Astrocyte (in vitro differentiated cells and primary cell): ENCODE results near the gene PKD1L1. TPM values are rescaled to one million over a fixed set of nuclear protein-coding genes. Genes with fewer than 3 reads are reported as not detected.

Experiments
- DNase-seq: peaks from one replicate; pipeline ENCODE4 v3.0.0-alpha.2; 2010; ENCODE audit warnings: low read depth
- FAIRE-seq: peaks from 2 replicates; lab custom pipeline; 2011; peaks lifted over from hg19 to GRCh38; lab: Jason Lieb, UNC
- H2AFZ ChIP-seq: 2 replicates; pipeline ENCODE4 v1.6.0; 2012; ENCODE audit warnings: low read depth, low read length, inconsistent platforms
- H3K27ac ChIP-seq: 2 replicates; pipeline ENCODE4 v1.5.1; 2011; ENCODE audit warnings: low read depth, low read length, inconsistent platforms
- H3K27me3 ChIP-seq: 2 replicates; pipeline ENCODE4 v1.6.0; 2011; ENCODE audit warnings: low read length, inconsistent platforms; ENCODE audit not compliant: insufficient read depth
- H3K36me3 ChIP-seq: 2 replicates; pipeline ENCODE4 v1.5.1; 2011; ENCODE audit warnings: low read length, inconsistent platforms; ENCODE audit not compliant: insufficient read depth
- H3K4me1 ChIP-seq: 2 replicates; pipeline ENCODE4 v1.5.1; 2011; ENCODE audit warnings: low read length, inconsistent platforms; ENCODE audit not compliant: insufficient read depth
- H3K4me2 ChIP-seq: 2 replicates; pipeline ENCODE4 v1.6.0; 2012; ENCODE audit warnings: low read length, inconsistent platforms
- H3K4me3 ChIP-seq: 2 replicates; pipeline ENCODE4 v1.5.1; 2011; ENCODE audit warnings: low read depth, mild to moderate bottlenecking, low read length, inconsistent platforms; ENCODE audit not compliant: insufficient read depth
- H3K79me2 ChIP-seq: 2 replicates; pipeline ENCODE4 v1.6.0; 2012; ENCODE audit warnings: mild to moderate bottlenecking, low read length, inconsistent platforms; ENCODE audit not compliant: insufficient read depth
- H3K9ac ChIP-seq: 2 replicates; pipeline ENCODE4 v1.6.0; 2012; ENCODE audit warnings: mild to moderate bottlenecking, low read length, inconsistent platforms
- H3K9me3 ChIP-seq: 2 replicates; pipeline ENCODE4 v1.5.1; 2012; ENCODE audit warnings: low read depth, mild to moderate bottlenecking, low read length, inconsistent platforms; ENCODE audit not compliant: insufficient read depth
- H4K20me1 ChIP-seq: 2 replicates; pipeline ENCODE4 v1.6.0; 2012; ENCODE audit warnings: low read length, inconsistent platforms; ENCODE audit not compliant: insufficient read depth
- H3K27ac Mint-ChIP-seq: one replicate; pipeline ENCODE4 v1.8.0; 2021; ENCODE audit warnings: mild to moderate bottlenecking, mixed read lengths; ENCODE audit not compliant: unreplicated experiment
- H3K27me3 Mint-ChIP-seq: one replicate; pipeline ENCODE4 v1.8.0; 2021; ENCODE audit warnings: low read depth, mixed read lengths; ENCODE audit not compliant: unreplicated experiment
- H3K36me3 Mint-ChIP-seq: one replicate; pipeline ENCODE4 v1.8.0; 2021; ENCODE audit warnings: low read depth, mixed read lengths; ENCODE audit not compliant: unreplicated experiment
- H3K4me1 Mint-ChIP-seq: one replicate; pipeline ENCODE4 v1.8.0; 2021; ENCODE audit warnings: low read depth, mixed read lengths; ENCODE audit not compliant: unreplicated experiment
- H3K4me3 Mint-ChIP-seq: one replicate; pipeline ENCODE4 v1.8.0; 2021; ENCODE audit warnings: mild to moderate bottlenecking, moderate library complexity, mixed read lengths; ENCODE audit not compliant: unreplicated experiment
- H3K9me3 Mint-ChIP-seq: one replicate; pipeline ENCODE4 v1.8.0; 2021; ENCODE audit warnings: mild to moderate bottlenecking, mixed read lengths; ENCODE audit not compliant: unreplicated experiment
- EZH2 ChIP-seq: IDR thresholded peaks from 2 replicates; pipeline ENCODE4 v1.6.1; 2012; ENCODE audit warnings: mild to moderate bottlenecking, low read length, inconsistent platforms; ENCODE audit not compliant: insufficient read depth
- total RNA-seq: library from RNA; stranded (reverse); gene quantifications from 2 replicates; pipeline ENCODE4 v1.2.1, GENCODE V29; 2021
- TF ChIP-seq, protein P1 (sequence below): IDR thresholded peaks from 2 replicates; pipeline ENCODE4 v1.5.1; 2011; ENCODE audit warnings: low read depth, mild to moderate bottlenecking, inconsistent platforms, low read length, moderate library complexity; ENCODE audit not compliant: insufficient read depth

The PKD1L1 gene
- total RNA-seq, 1 donor from 2014 or later, result 0.39 TPM

DNA sequence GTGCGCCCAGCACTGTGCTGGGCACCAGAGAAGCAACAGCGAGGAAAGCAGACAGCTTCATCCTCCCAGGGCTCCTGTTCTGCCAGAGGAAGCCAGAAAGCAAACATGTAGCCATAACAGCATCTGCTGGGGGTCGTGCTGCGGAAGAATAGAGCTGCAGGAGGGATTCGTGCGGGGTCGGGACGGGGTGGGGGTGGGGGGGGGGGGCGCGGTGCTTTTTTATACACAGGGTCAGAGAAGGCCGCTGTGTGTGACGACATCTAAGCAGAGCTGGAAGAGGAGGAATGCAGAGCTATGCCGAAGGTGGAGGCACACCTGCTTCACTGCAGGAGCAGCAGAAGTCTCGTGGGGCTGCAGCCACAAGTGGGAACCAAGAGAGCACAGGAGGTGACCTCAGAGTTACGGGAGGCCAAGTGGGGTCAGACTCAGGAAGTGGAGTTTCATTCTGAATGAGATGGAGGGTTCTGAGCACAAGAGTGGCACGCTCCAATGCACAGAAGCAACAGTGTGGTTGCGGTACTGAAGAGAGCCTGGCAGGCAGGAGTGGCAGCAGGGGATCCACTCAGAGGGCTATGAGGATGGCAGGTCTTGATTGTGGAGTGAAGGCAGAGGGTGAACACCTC is 11.1 kb downstream of the PKD1L1 start:
- no peaks in the 10 kb centered on the region for H3K9me3 Mint-ChIP-seq
- Histone ChIP-seq H3K9ac (no peak overlapping the region), H3K36me3 (no peaks in the 10 kb centered on the region), H3K27ac (no peak overlapping the region), H3K9me3 (no peaks in the 10 kb centered on the region), H3K4me2 (no peak overlapping the region), H3K4me1 (peaks cover 20% of the 10 kb centered on the region), H4K20me1 (no peaks in the 10 kb centered on the region), H2AFZ (no peak overlapping the region), H3K27me3 (no peaks in the 10 kb centered on the region), H3K79me2 (no peaks in the 10 kb centered on the region), H3K4me3 (no peak overlapping the region)
- peaks cover 32% of the 10 kb centered on the region for H3K4me1 Mint-ChIP-seq
- no peaks in the 10 kb centered on the region for H3K27me3 Mint-ChIP-seq
- TF ChIP-seq, protein P1, sequence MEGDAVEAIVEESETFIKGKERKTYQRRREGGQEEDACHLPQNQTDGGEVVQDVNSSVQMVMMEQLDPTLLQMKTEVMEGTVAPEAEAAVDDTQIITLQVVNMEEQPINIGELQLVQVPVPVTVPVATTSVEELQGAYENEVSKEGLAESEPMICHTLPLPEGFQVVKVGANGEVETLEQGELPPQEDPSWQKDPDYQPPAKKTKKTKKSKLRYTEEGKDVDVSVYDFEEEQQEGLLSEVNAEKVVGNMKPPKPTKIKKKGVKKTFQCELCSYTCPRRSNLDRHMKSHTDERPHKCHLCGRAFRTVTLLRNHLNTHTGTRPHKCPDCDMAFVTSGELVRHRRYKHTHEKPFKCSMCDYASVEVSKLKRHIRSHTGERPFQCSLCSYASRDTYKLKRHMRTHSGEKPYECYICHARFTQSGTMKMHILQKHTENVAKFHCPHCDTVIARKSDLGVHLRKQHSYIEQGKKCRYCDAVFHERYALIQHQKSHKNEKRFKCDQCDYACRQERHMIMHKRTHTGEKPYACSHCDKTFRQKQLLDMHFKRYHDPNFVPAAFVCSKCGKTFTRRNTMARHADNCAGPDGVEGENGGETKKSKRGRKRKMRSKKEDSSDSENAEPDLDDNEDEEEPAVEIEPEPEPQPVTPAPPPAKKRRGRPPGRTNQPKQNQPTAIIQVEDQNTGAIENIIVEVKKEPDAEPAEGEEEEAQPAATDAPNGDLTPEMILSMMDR, result no peak
- no peak for TF ChIP-seq EZH2
- no peak overlapping the region for H3K4me3 Mint-ChIP-seq
- FAIRE-seq, result no peak
- DNase-seq, result no peak
- peaks cover 2% of the 10 kb centered on the region for H3K36me3 Mint-ChIP-seq
- H3K27ac Mint-ChIP-seq, result no peak overlapping the region

DNA sequence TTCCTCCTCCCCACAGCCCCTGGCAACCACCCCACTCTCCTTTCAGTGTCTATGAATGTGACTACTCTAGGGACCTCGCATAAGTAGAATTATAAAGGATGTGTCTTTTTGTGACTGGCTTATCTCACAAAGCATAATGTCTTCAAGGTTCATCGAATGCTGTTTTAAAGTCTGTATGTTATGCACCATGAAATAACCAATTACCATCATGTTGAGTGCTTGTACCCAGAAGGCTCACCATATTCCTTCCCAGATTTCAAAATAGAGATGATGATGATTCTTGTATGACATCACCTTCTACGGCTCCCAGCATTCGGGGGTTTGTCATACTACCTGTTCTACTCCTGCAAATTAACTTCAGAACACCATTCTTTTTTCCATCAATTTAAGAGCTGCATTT is 11.9 kb downstream of the PKD1L1 start:
- no peaks in the 10 kb centered on the region for H3K9me3 Mint-ChIP-seq

DNA sequence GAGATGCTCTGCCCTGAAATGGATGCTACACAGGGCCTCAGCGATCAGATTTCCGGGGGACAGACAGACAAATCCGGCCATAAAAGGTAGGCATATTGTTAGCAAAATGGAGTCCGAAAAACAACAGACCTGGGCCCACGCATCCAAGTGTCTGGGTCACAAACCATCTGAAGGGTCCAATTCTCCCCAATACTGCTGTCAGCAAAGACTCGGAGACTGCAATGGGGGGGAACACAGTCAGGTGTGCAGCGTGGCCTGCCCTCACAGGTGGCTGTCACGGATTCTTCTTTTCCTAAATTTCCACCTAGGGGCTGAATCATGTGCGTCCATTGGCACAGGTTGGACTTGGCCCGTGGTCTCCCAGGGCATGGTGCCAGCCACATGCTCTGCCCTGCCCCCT is 12.9 kb downstream of the PKD1L1 start:
- Histone ChIP-seq H3K4me1 (peaks cover 5% of the 10 kb centered on the region), H3K4me2 (no peak overlapping the region), H3K36me3 (no peaks in the 10 kb centered on the region), H3K9me3 (no peaks in the 10 kb centered on the region), H3K27ac (no peak overlapping the region), H4K20me1 (no peaks in the 10 kb centered on the region), H3K4me3 (no peak overlapping the region), H3K79me2 (no peaks in the 10 kb centered on the region), H2AFZ (no peak overlapping the region), H3K9ac (no peak overlapping the region), H3K27me3 (no peaks in the 10 kb centered on the region)
- Mint-ChIP-seq H3K27me3 (no peaks in the 10 kb centered on the region), H3K4me1 (peaks cover 23% of the 10 kb centered on the region), H3K4me3 (no peak overlapping the region), H3K9me3 (no peaks in the 10 kb centered on the region), H3K27ac (no peak overlapping the region), H3K36me3 (peaks cover 2% of the 10 kb centered on the region)
- no peak for FAIRE-seq
- TF ChIP-seq EZH2, result no peak
- TF ChIP-seq, protein P1, result no peak
- no peak for DNase-seq

More for the DNA sequence above, 11.9 kb downstream of the PKD1L1 start:
- Histone ChIP-seq H3K4me1 (peaks cover 15% of the 10 kb centered on the region), H3K9me3 (no peaks in the 10 kb centered on the region), H2AFZ (no peak overlapping the region), H3K9ac (no peak overlapping the region), H3K4me3 (no peak overlapping the region), H3K36me3 (no peaks in the 10 kb centered on the region), H4K20me1 (no peaks in the 10 kb centered on the region), H3K79me2 (no peaks in the 10 kb centered on the region), H3K27me3 (no peaks in the 10 kb centered on the region), H3K27ac (no peak overlapping the region), H3K4me2 (no peak overlapping the region)
- FAIRE-seq, result no peak
- TF ChIP-seq, protein P1, result no peak
- no peak for TF ChIP-seq EZH2
- Mint-ChIP-seq H3K36me3 (peaks cover 2% of the 10 kb centered on the region), H3K4me3 (no peak overlapping the region), H3K27ac (no peak overlapping the region), H3K4me1 (peaks cover 31% of the 10 kb centered on the region), H3K27me3 (no peaks in the 10 kb centered on the region)
- no peak for DNase-seq
